Occipital lobe (tissue), 2 donors: ENCODE measurements around the gene GLT8D2. TPM values are rescaled to one million over a fixed set of nuclear protein-coding genes. Genes with fewer than 3 reads are reported as not detected.
"Not testable (repeated sequence)": the region's sequence is repeated elsewhere in the genome, so short reads cannot be mapped to it uniquely, and the experiment has no call there.

Experiments
- DNase-seq: peaks from one replicate; lab custom pipeline; 2025; lab: John Stamatoyannopoulos, UW
- total RNA-seq: library from RNA; depleted of rRNA; stranded (reverse); fragments of >200 nt; gene quantifications from one replicate; pipeline ENCODE4 v1.2.3, GENCODE V29; 2014

Gene GLT8D2
- total RNA-seq, 1 donor from 2014 or later, result 13.9 TPM

GRCh38 chr12:104054681-104055346 is 4.8 kb upstream of the GLT8D2 start:
- DNase-seq, result no peak

GRCh38 chr12:104050436-104050835 is 449 bp upstream of the GLT8D2 start:
- no peak for DNase-seq

GRCh38 chr12:104049278-104049902 is 597 bp downstream of the GLT8D2 start:
- DNase-seq, result no peak

- no peak for DNase-seq
Observed at GRCh38 chr12:104048811-104049210, 1.2 kb downstream of the GLT8D2 start.

GRCh38 chr12:104048162-104048561 is 1.8 kb downstream of the GLT8D2 start:
- no peak for DNase-seq

GRCh38 chr12:104046306-104046705 is 3.7 kb downstream of the GLT8D2 start:
- DNase-seq, result no peak

- DNase-seq, result no peak
Observed at GRCh38 chr12:104044158-104044557, 5.8 kb downstream of the GLT8D2 start.

GRCh38 chr12:104042580-104042979 is 7.4 kb downstream of the GLT8D2 start:
- DNase-seq, result no peak

GRCh38 chr12:104039769-104040168 is 10.2 kb downstream of the GLT8D2 start:
- DNase-seq, result not testable (repeated sequence)

GRCh38 chr12:104036143-104036542 is 13.8 kb downstream of the GLT8D2 start:
- DNase-seq, result not testable (repeated sequence)

- not testable (repeated sequence) for DNase-seq
Observed at GRCh38 chr12:104030596-104030995, 19.4 kb downstream of the GLT8D2 start.

- DNase-seq, result no peak
Observed at GRCh38 chr12:104026841-104027599, 23.0 kb downstream of the GLT8D2 start.

GRCh38 chr12:104025771-104026170 is 24.2 kb downstream of the GLT8D2 start:
- DNase-seq, result no peak

GRCh38 chr12:104024348-104024747 is 25.6 kb downstream of the GLT8D2 start:
- DNase-seq, result no peak

GRCh38 chr12:104023710-104024109 is 26.3 kb downstream of the GLT8D2 start:
- DNase-seq, result no peak

- DNase-seq, result no peak
Observed at GRCh38 chr12:104022786-104023185, 27.2 kb downstream of the GLT8D2 start.

GRCh38 chr12:104021862-104022261 is 28.1 kb downstream of the GLT8D2 start:
- DNase-seq, result not testable (repeated sequence)

GRCh38 chr12:104012331-104012730 is 37.7 kb downstream of the GLT8D2 start:
- DNase-seq, result no peak

GRCh38 chr12:104011253-104011652 is 38.7 kb downstream of the GLT8D2 start:
- no peak for DNase-seq

- DNase-seq, result no peak
Observed at GRCh38 chr12:104010606-104011169, 39.3 kb downstream of the GLT8D2 start.

- DNase-seq, result no peak
Observed at GRCh38 chr12:104010121-104010520, 39.9 kb downstream of the GLT8D2 start.

- DNase-seq, result no peak
Observed at GRCh38 chr12:104006929-104007328, 43.1 kb downstream of the GLT8D2 start.
